Activated effector memory CD4-positive, alpha-beta T cell treated with Interleukin-2 at 50 U/mL for 16 hours (primary cell): Measurements from ENCODE around the gene ASS1.
"Not testable (repeated sequence)": the region's sequence is repeated elsewhere in the genome, so short reads cannot be mapped to it uniquely, and the experiment has no call there.

ENCODE experiments used
- DNase-seq: peaks from one replicate; pipeline ENCODE4 v3.0.0-alpha.2; 2020

Gene ASS1

GRCh38 chr9:130419521-130420035 lies 25.2 kb upstream of the ASS1 start:
- DNase-seq, result no peak

DNA sequence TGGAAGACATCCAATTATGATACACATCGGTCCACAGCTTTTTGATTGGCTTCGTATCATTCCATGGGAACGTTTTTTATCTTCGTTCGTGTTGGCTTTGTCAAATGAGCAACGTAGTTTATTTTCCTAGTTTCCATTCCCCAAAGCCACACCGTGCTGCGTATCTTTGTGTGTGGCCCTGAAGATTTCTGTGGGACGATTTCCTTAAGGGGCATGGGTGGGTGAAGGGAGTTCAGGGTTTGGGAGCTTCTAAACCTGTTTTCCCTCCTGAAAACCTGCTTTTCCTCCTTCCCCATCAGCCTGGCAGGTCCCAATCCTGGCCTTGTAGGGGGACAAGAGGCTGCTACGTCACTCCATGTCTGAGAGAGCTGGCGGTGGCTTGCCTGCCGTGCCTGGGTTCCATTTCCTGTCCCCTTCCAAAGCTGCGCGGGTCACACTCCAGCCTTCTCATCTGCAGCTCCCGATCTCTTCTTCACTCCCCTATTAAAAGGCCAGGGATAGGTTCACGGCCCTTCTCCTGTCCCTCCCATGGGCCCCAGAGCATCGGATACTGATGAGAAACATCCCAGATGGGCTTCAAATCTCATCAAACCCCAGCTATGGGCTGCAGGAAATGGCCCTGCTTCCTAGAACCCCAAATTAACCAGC lies 23.5 kb upstream of the ASS1 start:
- no peak for DNase-seq

- no peak for DNase-seq
Observed at GRCh38 chr9:130421802-130422276, 22.9 kb upstream of the ASS1 start.

GRCh38 chr9:130422546-130422945 lies 22.2 kb upstream of the ASS1 start:
- no peak for DNase-seq

- DNase-seq, result no peak
Observed at GRCh38 chr9:130423272-130423671, 21.5 kb upstream of the ASS1 start.

GRCh38 chr9:130424595-130425454 lies 19.9 kb upstream of the ASS1 start:
- DNase-seq, result no peak

DNA sequence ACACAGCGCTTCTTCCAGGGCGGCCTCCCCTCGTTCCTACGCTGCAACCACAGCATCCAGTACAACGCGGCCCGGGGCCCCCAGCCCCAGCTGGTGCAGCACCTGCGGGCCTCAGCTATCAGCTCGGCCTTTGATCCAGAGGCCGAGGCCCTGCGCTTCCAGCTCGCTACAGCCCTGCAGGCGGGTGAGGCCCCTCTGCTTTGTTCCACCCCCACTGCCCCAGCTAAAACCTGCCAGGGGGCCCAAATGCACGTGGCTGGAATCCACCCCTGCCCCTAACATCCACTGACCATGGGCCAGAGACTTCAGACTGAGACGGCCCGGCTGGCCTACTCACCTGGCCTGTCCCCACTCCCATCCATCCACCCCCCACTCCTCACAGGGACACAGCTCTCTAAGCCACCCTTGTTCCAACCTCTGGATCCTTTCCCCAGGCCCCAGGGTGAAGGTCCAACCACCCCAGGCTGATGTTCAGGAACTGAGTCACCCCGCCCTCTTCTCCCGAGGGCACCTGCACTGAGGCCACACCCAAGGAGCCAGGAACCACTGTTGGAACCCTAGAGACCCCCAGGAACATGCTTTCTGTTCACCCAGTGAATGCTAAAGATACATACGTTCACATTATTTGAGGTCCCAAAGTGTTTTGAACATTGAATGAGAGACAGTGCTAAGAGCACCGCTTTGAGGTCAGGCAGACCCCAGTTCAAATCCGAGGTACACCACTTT lies 18.9 kb upstream of the ASS1 start:
- DNase-seq, result no peak

GRCh38 chr9:130426467-130426773 lies 18.3 kb upstream of the ASS1 start:
- no peak for DNase-seq

DNA sequence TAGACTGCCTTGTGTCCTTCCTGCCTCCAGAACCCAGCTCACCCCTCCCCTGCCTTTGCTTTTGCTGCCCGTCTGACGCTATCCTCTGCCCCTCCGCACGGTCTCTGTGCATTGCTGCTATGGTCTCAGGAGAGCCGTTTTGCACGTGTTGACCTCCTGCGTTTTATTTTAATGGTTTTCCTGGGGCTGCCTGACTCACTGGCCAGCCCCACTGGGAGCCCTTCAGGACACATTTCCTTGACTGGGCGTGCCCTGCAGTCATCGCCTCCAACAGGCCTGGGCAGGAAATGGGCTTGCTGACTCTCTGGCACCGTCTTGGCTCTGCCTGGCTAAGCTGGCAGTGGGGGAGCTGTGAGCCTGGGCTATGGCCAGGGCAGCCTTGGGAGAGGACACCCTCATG lies 17.9 kb upstream of the ASS1 start:
- no peak for DNase-seq

- no peak for DNase-seq
Observed at GRCh38 chr9:130427326-130427725, 17.4 kb upstream of the ASS1 start.

- no peak for DNase-seq
Observed at GRCh38 chr9:130428086-130428665, 16.6 kb upstream of the ASS1 start.

DNA sequence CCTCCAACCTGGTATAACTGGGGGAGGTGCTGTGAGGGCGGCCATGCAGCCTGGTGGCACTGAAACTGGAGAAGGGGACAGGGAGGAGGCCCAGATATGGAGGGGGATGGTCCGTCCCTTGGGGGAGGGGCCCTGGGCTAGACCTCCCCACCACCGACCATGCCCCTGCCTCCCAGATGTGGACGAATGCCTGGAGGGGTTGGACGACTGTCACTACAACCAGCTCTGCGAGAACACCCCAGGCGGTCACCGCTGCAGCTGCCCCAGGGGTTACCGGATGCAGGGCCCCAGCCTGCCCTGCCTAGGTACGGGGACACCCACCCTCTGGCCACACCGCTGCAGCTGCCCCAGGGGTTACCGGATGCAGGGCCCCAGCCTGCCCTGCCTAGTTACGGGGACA lies 15.4 kb upstream of the ASS1 start:
- DNase-seq, result no peak

DNA sequence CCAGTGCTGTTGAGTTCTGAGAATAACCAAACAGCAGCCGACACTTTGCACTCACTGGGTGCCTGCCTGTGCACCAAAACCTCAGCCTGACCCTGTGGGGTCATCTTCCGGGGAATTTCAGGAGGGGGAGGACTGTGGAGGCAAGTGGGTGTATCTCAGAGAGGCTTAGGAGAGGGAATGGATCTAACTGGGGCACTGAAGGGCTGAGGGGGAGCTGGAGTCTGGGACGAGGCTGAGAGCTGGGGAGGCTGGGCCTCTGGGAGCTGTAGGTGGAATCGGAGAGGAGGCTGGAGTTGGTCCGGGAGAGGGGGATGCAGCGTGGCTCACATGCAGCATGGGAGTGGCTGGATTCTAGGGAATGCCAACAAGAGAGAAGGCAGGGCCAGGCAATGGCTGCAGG lies 14.9 kb upstream of the ASS1 start:
- DNase-seq, result no peak

DNA sequence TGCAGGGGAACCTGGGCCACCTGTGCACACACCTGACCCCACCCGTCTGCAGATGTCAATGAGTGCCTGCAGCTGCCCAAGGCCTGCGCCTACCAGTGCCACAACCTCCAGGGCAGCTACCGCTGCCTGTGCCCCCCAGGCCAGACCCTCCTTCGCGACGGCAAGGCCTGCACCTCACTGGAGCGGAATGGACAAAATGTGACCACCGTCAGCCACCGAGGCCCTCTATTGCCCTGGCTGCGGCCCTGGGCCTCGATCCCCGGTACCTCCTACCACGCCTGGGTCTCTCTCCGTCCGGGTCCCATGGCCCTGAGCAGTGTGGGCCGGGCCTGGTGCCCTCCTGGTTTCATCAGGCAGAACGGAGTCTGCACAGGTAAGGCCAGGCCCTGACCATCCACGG lies 14.5 kb upstream of the ASS1 start:
- DNase-seq, result no peak

DNA sequence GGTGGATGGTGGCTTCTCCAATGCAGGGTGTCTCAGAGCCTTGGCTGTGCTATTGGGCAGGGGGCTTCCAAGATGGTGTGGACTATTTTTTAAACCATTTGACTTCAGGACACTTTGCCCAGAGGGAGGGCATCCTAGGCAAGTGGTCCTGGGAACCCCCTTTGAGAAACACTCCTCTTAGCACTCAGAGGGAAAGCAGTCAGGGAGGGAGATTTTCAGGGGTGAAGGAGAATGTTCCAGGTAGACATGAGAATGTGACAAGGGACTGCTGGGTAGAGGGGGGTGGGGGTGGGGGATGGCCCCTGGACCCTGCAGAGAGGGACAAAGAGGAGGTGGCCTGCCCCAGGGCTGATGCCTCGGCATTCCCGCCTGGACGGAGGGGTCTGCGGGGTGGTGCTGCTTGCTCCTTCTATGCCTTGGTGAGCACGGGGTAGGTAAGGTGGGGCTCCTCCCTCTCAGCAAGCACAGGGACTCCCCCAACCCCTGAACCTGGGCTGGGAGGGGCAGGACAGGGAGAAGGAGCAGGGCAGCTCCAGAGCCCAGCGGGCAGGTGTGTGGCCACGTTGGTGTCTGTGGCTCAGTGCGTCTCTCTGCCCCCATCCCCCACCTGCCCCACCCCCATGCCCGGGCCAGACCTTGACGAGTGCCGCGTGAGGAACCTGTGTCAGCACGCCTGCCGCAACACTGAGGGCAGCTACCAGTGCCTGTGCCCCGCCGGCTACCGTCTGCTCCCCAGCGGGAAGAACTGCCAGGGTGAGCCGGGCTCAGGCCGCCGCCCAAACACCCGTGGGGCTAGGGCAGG lies 13.8 kb upstream of the ASS1 start:
- no peak for DNase-seq

- DNase-seq, result no peak
Observed at GRCh38 chr9:130431536-130432303, 13.0 kb upstream of the ASS1 start.

DNA sequence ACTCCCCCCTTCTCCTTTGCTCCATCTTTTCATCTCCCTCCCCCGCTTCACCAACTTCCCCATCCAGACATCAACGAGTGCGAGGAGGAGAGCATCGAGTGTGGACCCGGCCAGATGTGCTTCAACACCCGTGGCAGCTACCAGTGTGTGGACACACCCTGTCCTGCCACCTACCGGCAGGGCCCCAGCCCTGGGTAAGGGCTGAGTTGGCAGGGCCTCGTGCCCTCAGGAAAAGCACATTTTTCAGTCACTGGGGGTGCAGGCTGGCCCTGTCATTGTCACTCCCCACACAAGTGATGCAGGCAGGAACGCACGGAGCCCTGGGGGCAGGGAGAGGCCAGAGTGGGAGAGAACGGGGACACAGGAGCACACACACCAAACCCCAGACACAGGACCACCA lies 12.4 kb upstream of the ASS1 start:
- DNase-seq, result no peak

- DNase-seq, result no peak
Observed at GRCh38 chr9:130432796-130433167, 12.0 kb upstream of the ASS1 start.

- DNase-seq, result no peak
Observed at GRCh38 chr9:130433168-130433946, 11.4 kb upstream of the ASS1 start.

DNA sequence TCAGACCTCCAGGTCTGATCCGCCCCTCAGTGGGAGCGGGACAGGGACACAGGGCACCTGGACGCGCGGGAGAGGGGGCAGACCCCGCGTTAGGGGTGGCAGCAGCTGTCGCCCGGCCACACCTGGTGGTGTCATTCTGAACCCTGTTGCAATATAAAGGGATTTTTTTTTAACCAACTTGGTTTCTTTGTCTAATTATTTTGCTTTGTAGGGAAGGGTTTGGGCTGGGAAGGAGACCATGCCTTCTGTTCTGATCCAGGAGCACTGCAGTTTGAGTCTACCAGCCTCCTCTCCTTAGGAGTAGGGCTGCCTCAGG lies 10.9 kb upstream of the ASS1 start:
- DNase-seq, result no peak

- DNase-seq, result not testable (repeated sequence)
Observed at GRCh38 chr9:130434656-130435055, 10.1 kb upstream of the ASS1 start.
